ENCODE measurements around the gene ACAP3.

GRCh38 chr1:1305300-1306069 lies 2.2 kb downstream of the ACAP3 start:
- no peak for TF ChIP-seq CTCF (IDR thresholded peaks at IDR 0.05; ENCODE audit: extremely low read depth in 1 of 2, insufficient read depth in 1 of 2, low read depth in 1 of 2, low read length in 2 of 2)
- TF ChIP-seq EZH2 (IDR thresholded peaks at IDR 0.05; ENCODE audit: borderline replicate concordance, low read depth, low read length, severe bottlenecking), result no peak
- TF ChIP-seq POLR2AphosphoS5 (IDR thresholded peaks at IDR 0.05; ENCODE audit: insufficient read depth, low read depth, low read length), result no peak
- no peak for TF ChIP-seq POLR2A (IDR thresholded peaks at IDR 0.05; ENCODE audit: low read depth, low read length)
- no peak for TF ChIP-seq MAX (IDR thresholded peaks at IDR 0.05; ENCODE audit: insufficient read depth, insufficient read length)
- TF ChIP-seq MYC (IDR thresholded peaks at IDR 0.05; ENCODE audit: low read depth, low read length), result no peak
- no peak for TF ChIP-seq GATA2 (IDR thresholded peaks at IDR 0.05; ENCODE audit: insufficient read depth, insufficient read length, low read depth, low read length)
- TF ChIP-seq JUN (IDR thresholded peaks at IDR 0.05; ENCODE audit: borderline replicate concordance, insufficient read depth, insufficient read length, low read depth), result no peak
- peak; percentile 51 for TF ChIP-seq FOS (IDR thresholded peaks at IDR 0.05; ENCODE audit: borderline replicate concordance, insufficient read depth, low read length)

Measured in endothelial cell of umbilical vein (primary cell).